NB4 (cell line): ENCODE results near the gene HLA-DMA.

Experiments
- DNase-seq: peaks from one replicate; pipeline ENCODE4 v3.0.0; 2010; ENCODE audit warnings: low read depth
- H3K4me3 ChIP-seq: one replicate; pipeline ENCODE4 v1.5.1; 2011; ENCODE audit warnings: mild to moderate bottlenecking, low read depth, low read length, moderate library complexity
- MYC ChIP-seq: IDR thresholded peaks from 2 replicates; pipeline ENCODE4 v1.6.1; 2011; ENCODE audit warnings: low read depth, low read length
- POLR2A ChIP-seq: IDR thresholded peaks from 2 replicates; pipeline ENCODE4 v1.6.1; 2011; ENCODE audit warnings: mild to moderate bottlenecking; ENCODE audit not compliant: insufficient read length; ENCODE audit errors: extremely low read depth
- TF ChIP-seq, protein P1 (sequence below): IDR thresholded peaks from one replicate; pipeline ENCODE4 v1.5.1; 2012; ENCODE audit warnings: low read depth, low read length
- TF ChIP-seq, protein P2 (sequence below): IDR thresholded peaks from 2 replicates; pipeline ENCODE4 v1.6.1; 2011; ENCODE audit warnings: low read depth, low read length

HLA-DMA gene

DNA sequence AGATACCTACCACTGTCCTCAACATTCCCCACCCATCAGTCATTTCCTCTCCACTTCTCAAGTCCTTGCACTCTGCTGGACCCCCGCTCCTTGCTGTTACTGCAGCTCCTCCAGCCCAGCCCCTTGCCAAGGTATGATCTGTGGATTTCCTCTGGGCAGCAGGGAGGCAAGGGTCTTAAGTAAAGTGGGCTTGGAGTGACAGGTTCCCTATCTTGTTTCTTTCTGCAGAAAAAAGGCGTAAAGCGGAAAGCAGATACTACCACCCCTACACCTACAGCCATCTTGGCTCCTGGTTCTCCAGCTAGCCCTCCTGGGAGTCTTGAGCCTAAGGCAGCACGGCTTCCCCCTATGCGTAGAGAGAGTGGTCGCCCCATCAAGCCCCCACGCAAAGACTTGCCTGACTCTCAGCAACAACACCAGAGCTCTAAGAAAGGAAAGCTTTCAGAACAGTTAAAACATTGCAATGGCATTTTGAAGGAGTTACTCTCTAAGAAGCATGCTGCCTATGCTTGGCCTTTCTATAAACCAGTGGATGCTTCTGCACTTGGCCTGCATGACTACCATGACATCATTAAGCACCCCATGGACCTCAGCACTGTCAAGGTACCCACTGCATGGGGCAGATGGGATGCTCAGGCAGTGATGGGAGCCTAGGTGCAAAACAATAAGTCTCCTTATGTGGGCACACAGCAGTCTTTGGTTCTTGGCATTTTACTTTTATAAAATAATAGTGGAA lies 23.6 kb upstream of the HLA-DMA start:
- no peak for DNase-seq
- TF ChIP-seq, protein P1, sequence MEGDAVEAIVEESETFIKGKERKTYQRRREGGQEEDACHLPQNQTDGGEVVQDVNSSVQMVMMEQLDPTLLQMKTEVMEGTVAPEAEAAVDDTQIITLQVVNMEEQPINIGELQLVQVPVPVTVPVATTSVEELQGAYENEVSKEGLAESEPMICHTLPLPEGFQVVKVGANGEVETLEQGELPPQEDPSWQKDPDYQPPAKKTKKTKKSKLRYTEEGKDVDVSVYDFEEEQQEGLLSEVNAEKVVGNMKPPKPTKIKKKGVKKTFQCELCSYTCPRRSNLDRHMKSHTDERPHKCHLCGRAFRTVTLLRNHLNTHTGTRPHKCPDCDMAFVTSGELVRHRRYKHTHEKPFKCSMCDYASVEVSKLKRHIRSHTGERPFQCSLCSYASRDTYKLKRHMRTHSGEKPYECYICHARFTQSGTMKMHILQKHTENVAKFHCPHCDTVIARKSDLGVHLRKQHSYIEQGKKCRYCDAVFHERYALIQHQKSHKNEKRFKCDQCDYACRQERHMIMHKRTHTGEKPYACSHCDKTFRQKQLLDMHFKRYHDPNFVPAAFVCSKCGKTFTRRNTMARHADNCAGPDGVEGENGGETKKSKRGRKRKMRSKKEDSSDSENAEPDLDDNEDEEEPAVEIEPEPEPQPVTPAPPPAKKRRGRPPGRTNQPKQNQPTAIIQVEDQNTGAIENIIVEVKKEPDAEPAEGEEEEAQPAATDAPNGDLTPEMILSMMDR: no peak
- TF ChIP-seq POLR2A (no peak), MYC (no peak)
- TF ChIP-seq, protein P2, sequence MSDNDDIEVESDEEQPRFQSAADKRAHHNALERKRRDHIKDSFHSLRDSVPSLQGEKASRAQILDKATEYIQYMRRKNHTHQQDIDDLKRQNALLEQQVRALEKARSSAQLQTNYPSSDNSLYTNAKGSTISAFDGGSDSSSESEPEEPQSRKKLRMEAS: no peak
- peak overlapping the region; percentile 99 for H3K4me3 ChIP-seq

DNA sequence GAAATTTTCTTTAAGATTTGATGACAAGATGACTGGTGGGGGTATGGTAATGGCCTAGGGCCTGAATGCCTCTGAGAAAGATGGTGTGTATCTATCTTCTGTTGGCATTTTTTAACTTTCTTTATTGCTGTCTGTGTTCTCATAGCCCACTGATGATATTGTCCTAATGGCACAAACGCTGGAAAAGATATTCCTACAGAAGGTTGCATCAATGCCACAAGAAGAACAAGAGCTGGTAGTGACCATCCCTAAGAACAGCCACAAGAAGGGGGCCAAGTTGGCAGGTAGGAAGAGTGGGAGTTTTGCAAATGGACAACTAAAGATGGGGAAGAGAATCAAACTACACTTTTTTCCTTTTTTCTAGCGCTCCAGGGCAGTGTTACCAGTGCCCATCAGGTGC lies 23.0 kb upstream of the HLA-DMA start:
- no peak for TF ChIP-seq POLR2A
- TF ChIP-seq MYC: no peak
- TF ChIP-seq, protein P2: no peak
- TF ChIP-seq, protein P1: no peak
- no peak for DNase-seq

DNA sequence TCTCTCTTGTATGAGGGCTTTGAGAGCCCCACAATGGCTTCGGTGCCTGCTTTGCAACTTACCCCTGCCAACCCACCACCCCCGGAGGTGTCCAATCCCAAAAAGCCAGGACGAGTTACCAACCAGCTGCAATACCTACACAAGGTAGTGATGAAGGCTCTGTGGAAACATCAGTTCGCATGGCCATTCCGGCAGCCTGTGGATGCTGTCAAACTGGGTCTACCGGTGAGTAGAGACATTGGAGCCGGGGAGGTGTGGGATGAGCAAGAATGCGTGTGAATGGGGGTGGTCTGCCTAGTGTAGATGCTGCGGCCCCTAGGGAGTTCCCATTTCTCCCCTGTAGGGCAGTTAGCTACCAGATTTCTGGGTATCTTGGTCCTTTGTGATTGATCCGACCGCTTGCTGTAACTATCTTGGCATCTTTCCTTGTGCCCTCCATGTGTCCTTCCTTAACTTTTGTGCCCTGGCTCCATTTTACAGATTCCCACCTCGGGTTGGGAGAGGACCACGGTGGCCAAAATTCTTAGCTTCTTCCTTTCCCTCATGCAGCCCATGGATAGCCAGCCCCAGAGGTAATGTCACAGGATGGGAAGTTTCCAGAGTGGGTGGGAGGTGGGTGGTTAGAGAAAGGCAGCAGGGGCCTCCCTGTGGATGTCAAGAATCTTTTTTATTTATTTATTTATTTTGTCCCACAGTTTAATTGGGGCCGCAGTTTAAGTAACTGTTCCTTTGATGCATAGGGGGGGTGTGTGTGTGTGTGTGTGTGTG lies 21.8 kb upstream of the HLA-DMA start:
- TF ChIP-seq, protein P2: no peak
- TF ChIP-seq MYC (no peak), POLR2A (no peak)
- TF ChIP-seq, protein P1: no peak
- peak overlapping the region; percentile 99 for H3K4me3 ChIP-seq
- peak; percentile 24 for DNase-seq

More for the DNA sequence above, 23.0 kb upstream of the HLA-DMA start:
- H3K4me3 ChIP-seq: peak overlapping the region; percentile 99

DNA sequence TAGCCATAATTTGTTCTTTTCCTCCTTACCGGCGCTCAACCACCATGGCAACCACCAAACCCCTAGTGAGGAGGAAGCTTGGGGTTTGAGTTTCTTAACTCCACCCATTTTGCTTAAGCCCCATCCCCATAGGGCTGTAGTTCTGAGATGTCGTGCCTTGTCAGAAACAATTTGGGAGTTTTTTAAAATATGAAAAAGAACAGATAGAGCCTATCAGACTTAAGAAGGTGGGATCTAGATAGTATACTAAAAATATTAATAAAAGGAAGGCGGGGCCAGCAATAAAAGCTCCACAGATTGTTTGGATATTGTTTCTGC lies 21.1 kb upstream of the HLA-DMA start:
- H3K4me3 ChIP-seq: peak overlapping the region; percentile 99
- TF ChIP-seq, protein P2: no peak
- TF ChIP-seq, protein P1: no peak
- no peak for TF ChIP-seq MYC
- TF ChIP-seq POLR2A: no peak
- peak; percentile 66 for DNase-seq

DNA sequence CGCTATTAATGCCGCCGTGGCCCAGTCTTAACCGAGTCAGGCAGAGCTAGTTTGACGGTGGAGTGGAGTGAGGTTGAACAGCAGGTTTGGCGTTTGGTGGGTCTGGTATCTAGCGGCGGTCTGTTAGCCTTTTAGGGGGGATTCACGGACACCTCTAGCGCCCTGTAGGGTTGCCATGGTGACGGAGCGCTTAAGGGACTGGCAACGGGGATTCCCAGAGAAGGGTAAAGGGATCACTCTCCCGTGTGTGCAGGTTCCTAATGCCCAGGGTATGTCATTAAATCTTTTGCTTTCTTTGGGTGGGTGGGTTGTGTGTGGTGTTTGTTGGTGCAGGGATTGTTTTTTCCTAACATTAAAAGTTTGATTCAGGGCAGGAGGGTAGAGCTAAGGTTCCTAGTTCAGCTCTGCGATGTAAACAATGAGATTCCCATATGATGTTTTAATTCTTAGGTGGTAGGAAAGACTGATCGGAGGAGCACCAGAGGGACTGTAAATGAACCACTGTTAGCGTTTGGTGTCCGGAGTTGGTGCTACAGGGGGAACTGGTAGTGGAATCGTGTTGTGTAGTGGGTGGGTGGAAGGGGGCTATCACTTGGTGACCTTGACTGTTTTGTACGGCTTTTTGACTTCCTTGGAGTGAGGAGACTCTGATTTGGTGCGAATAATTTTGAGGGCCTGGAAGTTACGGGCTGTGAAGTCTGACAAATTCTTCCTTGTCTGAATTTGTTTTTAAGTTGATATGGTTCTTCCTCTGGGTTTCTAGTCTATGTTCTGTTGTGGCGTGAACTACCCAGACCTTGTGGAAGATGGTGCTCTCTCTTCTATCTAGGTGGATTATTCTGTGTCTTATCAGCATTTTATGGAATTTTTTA lies 20.5 kb upstream of the HLA-DMA start:
- DNase-seq: peak; percentile 63
- H3K4me3 ChIP-seq: peak overlapping the region; percentile 99
- TF ChIP-seq POLR2A: peak; percentile 13
- TF ChIP-seq MYC: no peak
